GM12878 (cell line): ENCODE results near the gene MAP4K5. TPM values are rescaled to one million over a fixed set of nuclear protein-coding genes. Genes with fewer than 3 reads are reported as not detected.

ENCODE experiments used
- ATF3 ChIP-seq: IDR thresholded peaks from 2 replicates; pipeline ENCODE4 v1.6.1; 2011; ENCODE audit warnings: low read depth, mild to moderate bottlenecking, low read length, moderate library complexity, borderline replicate concordance; ENCODE audit errors: extremely low read depth
- BCL3 ChIP-seq: IDR thresholded peaks from 2 replicates; pipeline ENCODE4 v1.6.1; 2011; ENCODE audit warnings: borderline replicate concordance, low read depth, mild to moderate bottlenecking, moderate library complexity, low read length; ENCODE audit not compliant: insufficient read depth, poor library complexity, severe bottlenecking
- CBX5 ChIP-seq: sonication (generic); IDR thresholded peaks from 2 replicates; pipeline ENCODE4 v1.6.1; 2016; ENCODE audit warnings: low read depth, moderate library complexity, mild to moderate bottlenecking, inconsistent platforms
- CHD2 ChIP-seq: IDR thresholded peaks from 2 replicates; pipeline ENCODE4 v1.6.1; 2011; ENCODE audit warnings: low read depth, low read length, improper control_type of control experiment, borderline replicate concordance
- ELK1 ChIP-seq: IDR thresholded peaks from 2 replicates; pipeline ENCODE4 v1.6.1; 2012; ENCODE audit warnings: low read depth, low read length, improper control_type of control experiment
- ETV6 ChIP-seq, 2 experiments: fragments of 450-650 bp in 1 of 2; IDR thresholded peaks in 1 of 2; conservative IDR thresholded peaks in 1 of 2; 2 replicates each; pipeline ENCODE4 v1.6.1; 2014; ENCODE audit warnings: antibody characterized with exemption in 1 of 2, borderline replicate concordance in 1 of 2, low read depth in 1 of 2, mild to moderate bottlenecking in 1 of 2, moderate library complexity in 1 of 2
- FOS ChIP-seq: IDR thresholded peaks from 3 replicates; pipeline ENCODE4 v1.6.1; 2011; ENCODE audit warnings: borderline replicate concordance; ENCODE audit not compliant: insufficient read length; ENCODE audit errors: extremely low read depth
- HCFC1 ChIP-seq: fragments of 150-350 bp; IDR thresholded peaks from 2 replicates; pipeline ENCODE4 v1.6.1; 2014; ENCODE audit warnings: low read length
- MTA3 ChIP-seq: IDR thresholded peaks from 2 replicates; pipeline ENCODE4 v1.6.1; 2012; ENCODE audit warnings: low read length, inconsistent platforms, borderline replicate concordance
- NKRF ChIP-seq: fragments of 450-650 bp; conservative IDR thresholded peaks from 2 replicates; pipeline ENCODE4 v1.6.1; 2017; ENCODE audit warnings: mild to moderate bottlenecking, moderate library complexity
- PBX3 ChIP-seq: IDR thresholded peaks from 2 replicates; pipeline ENCODE4 v1.6.1; 2011; ENCODE audit warnings: mild to moderate bottlenecking, low read depth, low read length, moderate library complexity; ENCODE audit not compliant: insufficient replicate concordance
- POLR2AphosphoS2 ChIP-seq: IDR thresholded peaks from 2 replicates; pipeline ENCODE4 v1.6.1; 2011; ENCODE audit warnings: low read depth, mild to moderate bottlenecking, low read length, improper control_type of control experiment, moderate library complexity
- SIN3A ChIP-seq: IDR thresholded peaks from 2 replicates; pipeline ENCODE4 v1.6.1; 2012; ENCODE audit warnings: low read depth, low read length, improper control_type of control experiment
- TCF12 ChIP-seq: IDR thresholded peaks from 2 replicates; pipeline ENCODE4 v1.6.1; 2011; ENCODE audit warnings: low read depth, mild to moderate bottlenecking, low read length
- TCF7 ChIP-seq: IDR thresholded peaks from 2 replicates; pipeline ENCODE4 v1.6.1; 2014; ENCODE audit warnings: antibody characterized with exemption, borderline replicate concordance
- ZBED1 ChIP-seq: IDR thresholded peaks from 2 replicates; pipeline ENCODE4 v1.6.1; 2016; ENCODE audit warnings: borderline replicate concordance
- ZNF274 ChIP-seq: IDR thresholded peaks from one replicate; pipeline ENCODE4 v1.8.0; 2011; ENCODE audit not compliant: insufficient read length, insufficient read depth
- ZNF384 ChIP-seq: IDR thresholded peaks from 2 replicates; pipeline ENCODE4 v1.6.1; 2012; ENCODE audit warnings: low read depth, mild to moderate bottlenecking, low read length, improper control_type of control experiment, borderline replicate concordance
- ZNF687 ChIP-seq: fragments of 450-650 bp; IDR thresholded peaks from 2 replicates; pipeline ENCODE4 v1.6.1; 2017; ENCODE audit warnings: mild to moderate bottlenecking, moderate library complexity
- ZZZ3 ChIP-seq: IDR thresholded peaks from 2 replicates; pipeline ENCODE4 v1.6.1; 2011; ENCODE audit warnings: low read depth; ENCODE audit not compliant: control insufficient read depth, insufficient read length
- polyA plus RNA-seq, 11 experiments: library from polyadenylated mRNA; depleted of rRNA in 4 of 11; unstranded in 6 of 11; stranded (reverse) in 5 of 11; fragments of >200 nt; fragmentation: Nextera tagmentation in 4 of 11; fragmentation: Illumina TruSeq in 1 of 11; extraction: Ambion mirVana in 4 of 11; extraction: Trizol in 1 of 11; gene quantifications; 1 replicate in 1 of 11; 2 replicates in 10 of 11; pipeline versions ENCODE4 v1.2.1 to v1.2.3, GENCODE V29; 2011 to 2016; ENCODE audit warnings: inconsistent platforms in 2 of 11, missing spikeins in 2 of 11, low read depth in 1 of 11
- total RNA-seq, 4 experiments: library from RNA; depleted of rRNA in 3 of 4; stranded (reverse); fragments of >200 nt in 3 of 4; fragmentation: Illumina TruSeq in 1 of 4; extraction: Trizol in 1 of 4; gene quantifications; 2 replicates each; pipeline versions ENCODE4 v1.2.1 to v1.2.3, GENCODE V29; 2013 to 2021

The MAP4K5 gene
- total and polyA plus RNA-seq, 10 of the 15 experiments (the other 5 are each of a cell fraction or from before 2014, with no cell fraction given), result 9.1 to 41.3 (median 30.1) TPM

- no peak for TF ChIP-seq PBX3
- no peak for TF ChIP-seq ZNF384
- TF ChIP-seq ZBED1, result no peak
- TF ChIP-seq ETV6 (conservative IDR thresholded peaks at IDR 0.05 in 1 of 2, IDR thresholded peaks at IDR 0.05 in 1 of 2; ENCODE audit: borderline replicate concordance in 1 of 2, low read depth in 1 of 2), result 0 out of 4 replicates have a peak, but pooled peaks of 1 of the 2 experiments have one; percentile 30
- no peak for TF ChIP-seq HCFC1
- TF ChIP-seq ATF3, result no peak
- TF ChIP-seq CHD2, result no peak
- TF ChIP-seq POLR2AphosphoS2, result no peak
- no peak for TF ChIP-seq NKRF
- TF ChIP-seq MTA3, result no peak; the same call in 1 of the 2 replicates
- no peak for TF ChIP-seq ZNF687
- no peak for TF ChIP-seq CBX5
- TF ChIP-seq ELK1, result no peak
- peak; percentile 66; the same call in 1 of the 2 replicates for TF ChIP-seq TCF7
- peak; percentile 44; the same call in 1 of the 2 replicates for TF ChIP-seq TCF12
- no peak for TF ChIP-seq ZNF274
- no peak for TF ChIP-seq BCL3
- TF ChIP-seq FOS, result no peak
- TF ChIP-seq ZZZ3, result no peak
- no peak for TF ChIP-seq SIN3A
These were observed 10.4 kb downstream of the MAP4K5 start (continued) for GRCh38 chr14:50521912-50522341.
